HepG2 (cell line): ENCODE measurements around the gene TH. TPM values are rescaled to one million over a fixed set of nuclear protein-coding genes. Genes with fewer than 3 reads are reported as not detected.

Experiments
- CBX5 ChIP-seq: sonication (generic); formaldehyde crosslinking; IDR thresholded peaks from 2 replicates; pipeline ENCODE4 v1.4.0; 2020; ENCODE audit warnings: missing genetic modification reagents, borderline replicate concordance
- CREB1 ChIP-seq, 2 experiments: fragments of 450-650 bp in 1 of 2; IDR thresholded peaks; 2 replicates each; pipeline ENCODE4 v1.6.1; 2016 to 2017; ENCODE audit warnings: control low read depth in 1 of 2, mild to moderate bottlenecking in 1 of 2, missing compliant biosample characterization in 1 of 2, missing genetic modification characterization in 1 of 2
- KDM2A ChIP-seq: sonication (generic); formaldehyde crosslinking; IDR thresholded peaks from 2 replicates; pipeline ENCODE4 v1.4.0; 2020; ENCODE audit warnings: low read depth, missing genetic modification reagents, borderline replicate concordance
- KDM6A ChIP-seq: IDR thresholded peaks from 2 replicates; pipeline ENCODE4 v1.6.1; 2016; ENCODE audit warnings: low read depth
- MYNN ChIP-seq: sonication (generic); formaldehyde crosslinking; IDR thresholded peaks from 2 replicates; pipeline ENCODE4 v1.4.0; 2020; ENCODE audit warnings: mild to moderate bottlenecking, low read depth, missing genetic modification reagents
- SMARCC2 ChIP-seq: fragments of 450-650 bp; IDR thresholded peaks from 2 replicates; pipeline ENCODE4 v1.6.1; 2017; ENCODE audit warnings: antibody characterized with exemption, mild to moderate bottlenecking
- SNAPC2 ChIP-seq: sonication (generic); formaldehyde crosslinking; IDR thresholded peaks from 2 replicates; pipeline ENCODE4 v1.8.1; 2022; ENCODE audit warnings: mild to moderate bottlenecking, missing genetic modification reagents
- TAF1 ChIP-seq: sonication (generic); formaldehyde crosslinking; IDR thresholded peaks from 2 replicates; pipeline ENCODE4 v1.4.0; 2020; ENCODE audit warnings: missing genetic modification reagents
- ZFP62 ChIP-seq: sonication (generic); formaldehyde crosslinking; IDR thresholded peaks from 2 replicates; pipeline ENCODE4 v1.4.0; 2020; ENCODE audit warnings: missing genetic modification reagents
- ZNF260 ChIP-seq: sonication (generic); formaldehyde crosslinking; IDR thresholded peaks from 2 replicates; pipeline ENCODE4 v1.4.0; 2020; ENCODE audit warnings: missing genetic modification reagents, low read depth, mild to moderate bottlenecking, borderline replicate concordance
- ZNF367 ChIP-seq: sonication (generic); formaldehyde crosslinking; IDR thresholded peaks from 2 replicates; pipeline ENCODE4 v1.4.0; 2020; ENCODE audit warnings: missing genetic modification reagents, borderline replicate concordance
- ZNF557 ChIP-seq: sonication (generic); formaldehyde crosslinking; IDR thresholded peaks from 2 replicates; pipeline ENCODE4 v1.4.0; 2020; ENCODE audit warnings: missing genetic modification reagents
- ZNF563 ChIP-seq: sonication (generic); formaldehyde crosslinking; IDR thresholded peaks from 2 replicates; pipeline ENCODE4 v1.8.0; 2022; ENCODE audit warnings: mild to moderate bottlenecking, moderate library complexity, missing genetic modification reagents
- polyA plus RNA-seq, 8 experiments: library from polyadenylated mRNA; depleted of rRNA in 3 of 8; stranded (reverse) in 7 of 8; unstranded in 1 of 8; fragments of >200 nt; fragmentation: Illumina TruSeq in 4 of 8; extraction: Trizol in 4 of 8; gene quantifications; 2 replicates each; pipeline versions ENCODE4 v1.2.1 to v1.2.3, GENCODE V29; 2011 to 2016; ENCODE audit warnings: low read depth in 4 of 8, missing spikeins in 1 of 8, mixed read lengths in 1 of 8; ENCODE audit not compliant: insufficient read depth in 1 of 8
- total RNA-seq, 5 experiments: library from RNA; depleted of rRNA; stranded (reverse); fragments of >200 nt; fragmentation: Illumina TruSeq; extraction: Trizol; gene quantifications; 2 replicates each; pipeline ENCODE4 v1.2.3, GENCODE V29; 2016; ENCODE audit warnings: low read depth in 1 of 5
- TF ChIP-seq, protein P1 (sequence below): sonication (generic); formaldehyde crosslinking; IDR thresholded peaks from 2 replicates; pipeline ENCODE4 v1.4.0; 2020; ENCODE audit warnings: mild to moderate bottlenecking, missing genetic modification reagents
- TF ChIP-seq, protein P2 (sequence below): sonication (generic); formaldehyde crosslinking; IDR thresholded peaks from 2 replicates; pipeline ENCODE4 v1.4.0; 2020; ENCODE audit warnings: missing genetic modification reagents
- TF ChIP-seq, protein P3 (sequence below): sonication (generic); formaldehyde crosslinking; IDR thresholded peaks from 2 replicates; pipeline ENCODE4 v1.5.0; 2020; ENCODE audit warnings: mild to moderate bottlenecking, missing genetic modification reagents
- TF ChIP-seq, protein P4 (sequence below), 2 experiments: fragments of 450-650 bp in 1 of 2; sonication (generic) in 1 of 2; formaldehyde crosslinking; IDR thresholded peaks; 2 replicates each; pipeline versions ENCODE4 v1.5.0 to v1.8.0; 2020 to 2022; ENCODE audit warnings: mild to moderate bottlenecking in 1 of 2, missing genetic modification reagents in 1 of 2
- TF ChIP-seq, protein P5 (sequence below): sonication (generic); formaldehyde crosslinking; IDR thresholded peaks from 2 replicates; pipeline ENCODE4 v1.4.0; 2020; ENCODE audit warnings: missing genetic modification reagents, borderline replicate concordance

TH gene
- total and polyA plus RNA-seq, 2 of the 13 experiments (the other 11 are each of a cell fraction or from before 2014, with no cell fraction given), result 0.36 TPM; not detected in 1

DNA sequence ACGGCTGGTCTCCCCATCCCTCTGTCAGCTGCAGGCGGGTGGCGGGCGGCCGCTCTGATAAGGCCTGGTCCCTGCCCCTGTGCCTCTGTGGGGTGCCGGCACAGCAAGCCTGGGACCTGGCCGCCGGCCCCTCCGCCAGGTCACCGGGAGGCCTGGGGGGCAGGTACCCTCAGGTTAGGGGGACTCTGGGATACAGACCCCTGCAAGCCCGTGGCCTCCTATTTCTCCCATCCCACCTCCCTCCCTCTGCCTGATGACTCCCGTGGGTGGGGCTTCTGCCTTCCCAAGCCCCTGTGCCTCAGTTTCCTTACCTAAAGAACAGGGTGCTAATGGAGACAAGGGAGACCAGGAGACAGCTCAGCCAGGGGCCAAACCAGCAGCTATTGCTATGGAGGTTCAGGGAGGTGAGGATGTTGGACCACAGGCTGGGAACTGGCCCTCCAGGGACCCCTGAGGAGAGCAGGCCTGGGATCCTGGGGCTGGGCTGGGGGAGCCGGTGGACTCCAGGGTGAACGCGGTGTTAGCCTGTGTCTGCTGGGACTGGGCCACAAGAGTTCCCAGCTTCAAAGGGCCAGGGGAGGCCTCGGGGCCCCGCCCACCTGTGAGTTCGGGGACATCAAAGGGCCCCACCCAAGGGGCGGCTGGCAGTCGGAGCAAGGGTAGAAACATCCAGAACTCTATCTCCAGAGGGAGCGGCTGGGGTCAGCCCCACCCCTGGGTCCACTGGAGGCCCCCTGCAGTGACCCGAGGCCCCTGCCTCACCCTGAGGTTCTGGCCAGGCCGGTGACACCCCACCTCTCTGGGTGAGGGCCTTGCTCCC is 32.0 kb upstream of the TH start (continued):
- no peak for TF ChIP-seq KDM6A (CRISPR knock-in tag)
- no peak for TF ChIP-seq ZFP62 (CRISPR knock-in tag)
- TF ChIP-seq SMARCC2, result no peak
- TF ChIP-seq, protein P1, sequence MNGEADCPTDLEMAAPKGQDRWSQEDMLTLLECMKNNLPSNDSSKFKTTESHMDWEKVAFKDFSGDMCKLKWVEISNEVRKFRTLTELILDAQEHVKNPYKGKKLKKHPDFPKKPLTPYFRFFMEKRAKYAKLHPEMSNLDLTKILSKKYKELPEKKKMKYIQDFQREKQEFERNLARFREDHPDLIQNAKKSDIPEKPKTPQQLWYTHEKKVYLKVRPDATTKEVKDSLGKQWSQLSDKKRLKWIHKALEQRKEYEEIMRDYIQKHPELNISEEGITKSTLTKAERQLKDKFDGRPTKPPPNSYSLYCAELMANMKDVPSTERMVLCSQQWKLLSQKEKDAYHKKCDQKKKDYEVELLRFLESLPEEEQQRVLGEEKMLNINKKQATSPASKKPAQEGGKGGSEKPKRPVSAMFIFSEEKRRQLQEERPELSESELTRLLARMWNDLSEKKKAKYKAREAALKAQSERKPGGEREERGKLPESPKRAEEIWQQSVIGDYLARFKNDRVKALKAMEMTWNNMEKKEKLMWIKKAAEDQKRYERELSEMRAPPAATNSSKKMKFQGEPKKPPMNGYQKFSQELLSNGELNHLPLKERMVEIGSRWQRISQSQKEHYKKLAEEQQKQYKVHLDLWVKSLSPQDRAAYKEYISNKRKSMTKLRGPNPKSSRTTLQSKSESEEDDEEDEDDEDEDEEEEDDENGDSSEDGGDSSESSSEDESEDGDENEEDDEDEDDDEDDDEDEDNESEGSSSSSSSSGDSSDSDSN (CRISPR knock-in tag), result peak; percentile 57
- peak; percentile 53; the same call in 1 of the 2 replicates for TF ChIP-seq TAF1 (CRISPR knock-in tag)
- no peak for TF ChIP-seq ZNF260 (CRISPR knock-in tag)
- TF ChIP-seq ZNF563 (CRISPR knock-in tag), result 0 out of 2 replicates have a peak, but pooled peaks have one; percentile 25
- no peak for TF ChIP-seq SNAPC2
- TF ChIP-seq, protein P2, sequence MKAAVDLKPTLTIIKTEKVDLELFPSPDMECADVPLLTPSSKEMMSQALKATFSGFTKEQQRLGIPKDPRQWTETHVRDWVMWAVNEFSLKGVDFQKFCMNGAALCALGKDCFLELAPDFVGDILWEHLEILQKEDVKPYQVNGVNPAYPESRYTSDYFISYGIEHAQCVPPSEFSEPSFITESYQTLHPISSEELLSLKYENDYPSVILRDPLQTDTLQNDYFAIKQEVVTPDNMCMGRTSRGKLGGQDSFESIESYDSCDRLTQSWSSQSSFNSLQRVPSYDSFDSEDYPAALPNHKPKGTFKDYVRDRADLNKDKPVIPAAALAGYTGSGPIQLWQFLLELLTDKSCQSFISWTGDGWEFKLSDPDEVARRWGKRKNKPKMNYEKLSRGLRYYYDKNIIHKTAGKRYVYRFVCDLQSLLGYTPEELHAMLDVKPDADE (CRISPR knock-in tag), result no peak
- TF ChIP-seq, protein P3, sequence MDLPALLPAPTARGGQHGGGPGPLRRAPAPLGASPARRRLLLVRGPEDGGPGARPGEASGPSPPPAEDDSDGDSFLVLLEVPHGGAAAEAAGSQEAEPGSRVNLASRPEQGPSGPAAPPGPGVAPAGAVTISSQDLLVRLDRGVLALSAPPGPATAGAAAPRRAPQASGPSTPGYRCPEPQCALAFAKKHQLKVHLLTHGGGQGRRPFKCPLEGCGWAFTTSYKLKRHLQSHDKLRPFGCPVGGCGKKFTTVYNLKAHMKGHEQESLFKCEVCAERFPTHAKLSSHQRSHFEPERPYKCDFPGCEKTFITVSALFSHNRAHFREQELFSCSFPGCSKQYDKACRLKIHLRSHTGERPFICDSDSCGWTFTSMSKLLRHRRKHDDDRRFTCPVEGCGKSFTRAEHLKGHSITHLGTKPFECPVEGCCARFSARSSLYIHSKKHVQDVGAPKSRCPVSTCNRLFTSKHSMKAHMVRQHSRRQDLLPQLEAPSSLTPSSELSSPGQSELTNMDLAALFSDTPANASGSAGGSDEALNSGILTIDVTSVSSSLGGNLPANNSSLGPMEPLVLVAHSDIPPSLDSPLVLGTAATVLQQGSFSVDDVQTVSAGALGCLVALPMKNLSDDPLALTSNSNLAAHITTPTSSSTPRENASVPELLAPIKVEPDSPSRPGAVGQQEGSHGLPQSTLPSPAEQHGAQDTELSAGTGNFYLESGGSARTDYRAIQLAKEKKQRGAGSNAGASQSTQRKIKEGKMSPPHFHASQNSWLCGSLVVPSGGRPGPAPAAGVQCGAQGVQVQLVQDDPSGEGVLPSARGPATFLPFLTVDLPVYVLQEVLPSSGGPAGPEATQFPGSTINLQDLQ (CRISPR knock-in tag), result no peak
- no peak for TF ChIP-seq CREB1 (IDR thresholded peaks at IDR 0.05)
- TF ChIP-seq CREB1 (CRISPR knock-in tag; IDR thresholded peaks at IDR 0.05), result no peak
- no peak for TF ChIP-seq MYNN (CRISPR knock-in tag)
- TF ChIP-seq, protein P4, sequence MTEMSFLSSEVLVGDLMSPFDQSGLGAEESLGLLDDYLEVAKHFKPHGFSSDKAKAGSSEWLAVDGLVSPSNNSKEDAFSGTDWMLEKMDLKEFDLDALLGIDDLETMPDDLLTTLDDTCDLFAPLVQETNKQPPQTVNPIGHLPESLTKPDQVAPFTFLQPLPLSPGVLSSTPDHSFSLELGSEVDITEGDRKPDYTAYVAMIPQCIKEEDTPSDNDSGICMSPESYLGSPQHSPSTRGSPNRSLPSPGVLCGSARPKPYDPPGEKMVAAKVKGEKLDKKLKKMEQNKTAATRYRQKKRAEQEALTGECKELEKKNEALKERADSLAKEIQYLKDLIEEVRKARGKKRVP (CRISPR knock-in tag; IDR thresholded peaks at IDR 0.05), result no peak
- no peak for TF ChIP-seq CBX5 (CRISPR knock-in tag)
- TF ChIP-seq, protein P5, sequence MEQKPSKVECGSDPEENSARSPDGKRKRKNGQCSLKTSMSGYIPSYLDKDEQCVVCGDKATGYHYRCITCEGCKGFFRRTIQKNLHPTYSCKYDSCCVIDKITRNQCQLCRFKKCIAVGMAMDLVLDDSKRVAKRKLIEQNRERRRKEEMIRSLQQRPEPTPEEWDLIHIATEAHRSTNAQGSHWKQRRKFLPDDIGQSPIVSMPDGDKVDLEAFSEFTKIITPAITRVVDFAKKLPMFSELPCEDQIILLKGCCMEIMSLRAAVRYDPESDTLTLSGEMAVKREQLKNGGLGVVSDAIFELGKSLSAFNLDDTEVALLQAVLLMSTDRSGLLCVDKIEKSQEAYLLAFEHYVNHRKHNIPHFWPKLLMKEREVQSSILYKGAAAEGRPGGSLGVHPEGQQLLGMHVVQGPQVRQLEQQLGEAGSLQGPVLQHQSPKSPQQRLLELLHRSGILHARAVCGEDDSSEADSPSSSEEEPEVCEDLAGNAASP (CRISPR knock-in tag), result peak; percentile 92
- TF ChIP-seq ZNF557 (CRISPR knock-in tag), result no peak
- no peak for TF ChIP-seq ZNF367 (CRISPR knock-in tag)
- TF ChIP-seq KDM2A (CRISPR knock-in tag), result peak; percentile 42; the same call in 1 of the 2 replicates
